Transverse colon (tissue), 4 donors: ENCODE measurements around the gene SMARCE1. TPM values are rescaled to one million over a fixed set of nuclear protein-coding genes. Genes with fewer than 3 reads are reported as not detected.

Experiments
- DNase-seq: peaks from one replicate; pipeline ENCODE4 v3.0.0-alpha.2; 2019
- H3K27ac ChIP-seq, 4 donors: fragments of 200-600 bp; sonication (generic); 2 replicates each; pipeline ENCODE4 v1.5.1; 2016 to 2018; ENCODE audit warnings: inconsistent platforms in 4 of 4
- H3K27me3 ChIP-seq: fragments of 200-600 bp; sonication (generic); 2 replicates; pipeline ENCODE4 v1.5.1; 2017; ENCODE audit warnings: inconsistent platforms
- H3K36me3 ChIP-seq, 4 donors: fragments of 200-600 bp; sonication (generic); 2 replicates each; pipeline ENCODE4 v1.5.1; 2017 to 2019; ENCODE audit warnings: inconsistent platforms in 4 of 4
- H3K4me1 ChIP-seq, 4 donors: fragments of 200-600 bp; sonication (generic); 2 replicates each; pipeline ENCODE4 v1.5.1; 2017 to 2020; ENCODE audit warnings: inconsistent platforms in 4 of 4
- H3K4me3 ChIP-seq, 4 donors: fragments of 200-600 bp; sonication (generic); 1 replicate in 1 of 4; 2 replicates in 3 of 4; pipeline versions ENCODE4 v1.5.1 to v1.6.1; 2017 to 2019; ENCODE audit warnings: inconsistent platforms in 4 of 4
- H3K9me3 ChIP-seq, 2 donors: fragments of 200-600 bp; sonication (generic); 2 replicates each; pipeline ENCODE4 v1.5.1; 2017 to 2019; ENCODE audit warnings: inconsistent platforms in 2 of 2
- EP300 ChIP-seq: sonication (generic); formaldehyde crosslinking; IDR thresholded peaks from one replicate; pipeline ENCODE4 v1.6.1; 2017; ENCODE audit warnings: antibody characterized with exemption, low read depth
- POLR2A ChIP-seq: fragments of 450-650 bp; IDR thresholded peaks from one replicate; pipeline ENCODE4 v1.6.1; 2016; ENCODE audit warnings: antibody characterized with exemption, mild to moderate bottlenecking, moderate library complexity
- POLR2AphosphoS5 ChIP-seq, 3 donors: sonication (generic); formaldehyde crosslinking; IDR thresholded peaks; one replicate each; pipeline ENCODE4 v1.6.1; 2016; ENCODE audit warnings: antibody characterized with exemption in 3 of 3
- WGBS, 2 donors: methylation state at CpG; one replicate each; pipeline ENCODE4 v1.1.5; 2018; ENCODE audit warnings: low coverage in 1 of 2; 5-methylcytosine and 5-hydroxymethylcytosine counted together
- in situ Hi-C, 4 donors: fragments of 200-750 bp; cut with MboI; loops; one replicate each; pipeline versions ENCODE4 v1.15.0 to v1.15.1; 2017; ENCODE audit warnings: low sequenced_read_pairs in 3 of 4, low pct_ligation_motif_present in 1 of 4, low pct_unique_long_range_greater_than_20kb in 1 of 4
- intact Hi-C: fragments of 100-400 bp; cut with DNase I; formaldehyde crosslinking; loops from one replicate; pipeline ENCODE4 v1.15.1; 2023; ENCODE audit warnings: low total_unique reads
- total RNA-seq, 4 donors: library from RNA; depleted of rRNA; stranded (reverse); fragments of >200 nt; gene quantifications; one replicate each; pipeline ENCODE4 v1.1.0, GENCODE V29; 2016
- TF ChIP-seq, protein P1 (sequence below), 5 experiments: fragments of 200-600 bp in 3 of 5; fragments of 450-650 bp in 2 of 5; sonication (generic) in 3 of 5; IDR thresholded peaks; 1 replicate in 2 of 5; 2 replicates in 3 of 5; pipeline ENCODE4 v1.5.1; 2016 to 2017; ENCODE audit warnings: antibody characterized with exemption in 5 of 5, inconsistent platforms in 3 of 5, mild to moderate bottlenecking in 2 of 5, moderate library complexity in 1 of 5

The SMARCE1 gene
- total RNA-seq, 4 donors from 2014 or later, result 43.0 to 87.2 (median 61.6) TPM

DNA sequence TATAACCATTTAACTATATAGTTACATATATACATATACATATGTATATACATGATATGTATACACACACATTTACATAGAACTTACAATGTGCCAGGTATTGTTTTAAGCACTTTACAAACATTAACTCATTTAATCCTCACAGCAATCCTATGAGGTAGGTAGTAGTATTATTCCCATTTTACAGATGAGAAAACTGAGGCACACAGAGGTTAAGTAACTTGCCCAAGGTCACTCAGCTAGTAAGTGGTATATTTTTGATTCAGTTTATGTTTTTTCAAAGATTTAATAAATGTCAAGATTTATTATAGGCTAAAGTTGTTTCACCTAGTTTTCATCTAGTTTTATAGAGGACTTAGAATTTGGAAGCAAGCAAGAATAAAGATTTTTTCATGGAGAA lies 10.8 kb upstream of the SMARCE1 start:
- H3K9me3 ChIP-seq, result no peaks in the 10 kb centered on the region
- no peak for TF ChIP-seq POLR2A
- TF ChIP-seq, protein P1, sequence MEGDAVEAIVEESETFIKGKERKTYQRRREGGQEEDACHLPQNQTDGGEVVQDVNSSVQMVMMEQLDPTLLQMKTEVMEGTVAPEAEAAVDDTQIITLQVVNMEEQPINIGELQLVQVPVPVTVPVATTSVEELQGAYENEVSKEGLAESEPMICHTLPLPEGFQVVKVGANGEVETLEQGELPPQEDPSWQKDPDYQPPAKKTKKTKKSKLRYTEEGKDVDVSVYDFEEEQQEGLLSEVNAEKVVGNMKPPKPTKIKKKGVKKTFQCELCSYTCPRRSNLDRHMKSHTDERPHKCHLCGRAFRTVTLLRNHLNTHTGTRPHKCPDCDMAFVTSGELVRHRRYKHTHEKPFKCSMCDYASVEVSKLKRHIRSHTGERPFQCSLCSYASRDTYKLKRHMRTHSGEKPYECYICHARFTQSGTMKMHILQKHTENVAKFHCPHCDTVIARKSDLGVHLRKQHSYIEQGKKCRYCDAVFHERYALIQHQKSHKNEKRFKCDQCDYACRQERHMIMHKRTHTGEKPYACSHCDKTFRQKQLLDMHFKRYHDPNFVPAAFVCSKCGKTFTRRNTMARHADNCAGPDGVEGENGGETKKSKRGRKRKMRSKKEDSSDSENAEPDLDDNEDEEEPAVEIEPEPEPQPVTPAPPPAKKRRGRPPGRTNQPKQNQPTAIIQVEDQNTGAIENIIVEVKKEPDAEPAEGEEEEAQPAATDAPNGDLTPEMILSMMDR (IDR thresholded peaks at IDR 0.05), result no peak
- no peak for TF ChIP-seq POLR2AphosphoS5 (IDR thresholded peaks at IDR 0.05)
- TF ChIP-seq EP300, result no peak
- DNase-seq, result no peak
- no peak overlapping the region for H3K4me3 ChIP-seq
- H3K36me3 ChIP-seq, result no peaks in the 10 kb centered on the region
- no peaks in the 10 kb centered on the region for H3K4me1 ChIP-seq
- no peak overlapping the region for H3K27ac ChIP-seq
- in situ Hi-C loops, result no loop called here
- H3K27me3 ChIP-seq, result peaks cover 25% of the 10 kb centered on the region
- intact Hi-C loops, result no loop called here

DNA sequence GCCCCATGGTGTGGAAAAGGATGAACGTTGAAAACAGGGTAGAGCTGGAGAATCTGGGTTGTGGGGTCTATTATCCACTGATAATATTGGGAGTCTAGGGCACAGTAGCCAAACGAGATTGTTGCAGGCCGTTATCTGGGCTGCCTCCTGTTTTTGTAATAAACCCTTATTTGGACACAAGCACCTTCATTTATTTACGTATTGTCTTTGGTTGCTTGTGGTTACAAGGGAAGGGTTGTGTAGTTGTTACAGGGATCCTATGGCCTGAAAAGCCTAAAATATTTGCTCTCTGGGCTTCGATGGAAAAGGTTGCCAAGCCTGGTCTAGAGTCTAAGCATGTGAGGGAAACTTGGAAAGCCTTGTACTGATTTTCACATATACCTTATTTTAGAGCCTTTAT lies 4.3 kb upstream of the SMARCE1 start:
- no peaks in the 10 kb centered on the region for H3K27me3 ChIP-seq
- in situ Hi-C loops, result no loop called here
- peaks cover 7 to 12% (median 9%) of the 10 kb centered on the region in 4 donors for H3K4me1 ChIP-seq
- DNase-seq, result no peak
- no peaks in the 10 kb centered on the region for H3K9me3 ChIP-seq
- TF ChIP-seq EP300, result no peak
- H3K4me3 ChIP-seq, result no peak overlapping the region
- no peaks in the 10 kb centered on the region for H3K36me3 ChIP-seq
- intact Hi-C loops, result no loop called here
- WGBS, 2 donors, result 75% methylated on average over 5 of the region's 5 CpGs; no CpG with 5 or more reads in 1 of the 2 donors
- no peak overlapping the region for H3K27ac ChIP-seq

DNA sequence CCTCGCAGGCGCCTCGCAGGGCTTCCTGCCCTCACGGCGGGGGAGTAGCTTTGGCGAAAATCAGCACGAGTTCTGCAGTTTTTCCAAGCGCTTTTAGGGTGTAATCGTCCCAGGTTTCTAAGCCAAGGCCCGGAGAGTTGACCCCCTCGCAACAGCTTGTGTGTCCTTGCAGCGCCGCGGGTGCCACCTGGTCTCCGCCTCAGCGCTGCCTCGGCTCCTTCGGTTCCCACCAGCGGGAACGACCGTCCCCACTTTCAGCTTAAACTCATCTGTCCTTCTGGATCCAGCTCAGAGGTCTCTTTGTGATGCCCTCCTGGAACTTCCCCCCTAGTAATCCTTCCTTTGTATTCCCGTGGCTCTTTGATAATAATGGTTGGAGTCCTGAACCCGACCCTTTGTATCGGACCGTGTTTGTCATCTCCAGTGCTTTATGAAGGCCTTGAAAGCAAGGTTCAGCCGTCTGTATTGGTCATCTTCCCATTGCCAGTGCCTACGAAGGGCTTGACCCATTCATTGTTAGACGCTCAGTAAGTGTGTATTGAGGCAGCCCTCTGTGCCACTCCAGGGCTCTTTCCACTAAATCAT lies 858 bp upstream of the SMARCE1 start:
- H3K4me3 ChIP-seq, result peak overlapping the region; percentile 85 to 92 (median 88)
- H3K4me1 ChIP-seq, result peaks cover 19 to 41% (median 21%) of the 10 kb centered on the region in 4 donors
- TF ChIP-seq EP300 (no peak), POLR2AphosphoS5 (IDR thresholded peaks at IDR 0.05) (no peak), POLR2A (no peak)
- TF ChIP-seq, protein P1 (IDR thresholded peaks at IDR 0.05), result no peak
- peaks cover 0 to 9% (median 4%) of the 10 kb centered on the region in 4 donors for H3K36me3 ChIP-seq
- H3K9me3 ChIP-seq, result no peaks in the 10 kb centered on the region
- peak overlapping the region; percentile 95 to 98 (median 96) for H3K27ac ChIP-seq
- DNase-seq, result no peak
- intact Hi-C loops, result no loop called here
- H3K27me3 ChIP-seq, result no peaks in the 10 kb centered on the region
- WGBS, 2 donors, result 0 to 6% methylated on average over 4 to 23 of the region's 28 CpGs
- in situ Hi-C loops, result no loop called here

DNA sequence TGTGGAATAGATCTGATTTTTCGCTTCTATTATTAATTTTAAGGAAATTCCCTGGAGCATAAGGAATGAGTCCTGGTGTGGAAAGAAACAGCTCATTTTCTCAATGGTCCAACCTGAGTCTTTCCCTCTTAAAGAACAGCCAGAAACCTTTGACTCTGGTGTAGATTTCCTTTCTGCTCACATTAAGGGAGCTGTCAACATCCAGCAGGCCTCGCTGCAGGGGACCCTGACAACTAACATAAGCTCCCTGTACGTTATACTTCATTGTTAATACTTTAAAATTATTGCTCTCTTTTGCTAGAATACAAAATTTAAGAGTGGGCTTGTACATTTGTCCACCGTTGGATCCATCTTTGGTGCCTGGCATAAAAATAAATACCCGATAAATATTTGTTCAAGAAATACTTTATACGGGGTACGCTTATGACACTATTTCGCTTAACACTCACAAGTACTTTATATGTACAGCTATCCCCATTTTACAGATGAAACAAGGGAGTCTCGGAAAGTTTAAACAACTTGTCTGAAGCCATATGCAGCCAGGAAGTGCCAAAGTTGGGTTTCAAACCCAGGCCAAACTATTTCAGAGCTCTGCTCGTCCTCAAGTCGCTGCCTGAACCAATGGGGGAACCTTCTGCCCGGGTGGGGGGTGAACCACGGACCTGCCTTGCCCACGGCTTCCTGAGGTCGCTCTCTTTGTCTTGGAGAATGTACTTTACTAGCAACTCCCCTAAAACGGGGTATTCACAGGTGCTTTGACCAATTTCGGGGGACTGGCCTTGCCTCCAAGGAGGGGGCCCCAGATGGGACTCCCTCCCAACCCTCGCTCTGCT lies 611 bp downstream of the SMARCE1 start:
- Histone ChIP-seq H3K4me1 (peaks cover 19 to 41% (median 21%) of the 10 kb centered on the region in 4 donors), H3K4me3 (peak overlapping the region; percentile 85 to 92 (median 88)), H3K27me3 (no peaks in the 10 kb centered on the region), H3K27ac (peak overlapping the region; percentile 95 to 98 (median 96)), H3K36me3 (peaks cover 0 to 20% (median 8%) of the 10 kb centered on the region in 4 donors), H3K9me3 (no peaks in the 10 kb centered on the region)
- no peak for DNase-seq
- intact Hi-C loops, result no loop called here
- in situ Hi-C loops, result no loop called here
- WGBS, 2 donors, result 8 to 12% methylated on average over 8 to 18 of the region's 18 CpGs
- TF ChIP-seq POLR2A, result no peak
- TF ChIP-seq POLR2AphosphoS5 (IDR thresholded peaks at IDR 0.05), result no peak
- TF ChIP-seq, protein P1 (IDR thresholded peaks at IDR 0.05), result no peak
- TF ChIP-seq EP300, result no peak
